GM19238 (cell line): ENCODE data around the gene BOLA2B.
A peak's percentile ranks its signal among the peaks of the same experiment; 100 is the strongest.
"Not testable (repeated sequence)": the region's sequence is repeated elsewhere in the genome, so short reads cannot be mapped to it uniquely, and the experiment has no call there.

Source experiments
- DNase-seq: peaks from one replicate; pipeline ENCODE4 v3.0.0; 2011; ENCODE audit warnings: low spot score; ENCODE audit not compliant: insufficient read length

BOLA2B gene

GRCh38 chr16:30193615-30194014 lies at the start of gene BOLA2B, which contains the start of gene SLX1A:
Gene BOLA2B (minus strand): TSS chr16:30193666. CDS start chr16:30193595, 71 bp downstream.
Gene SLX1A (plus strand): TSS chr16:30193875. CDS start chr16:30194085, 210 bp downstream.
- DNase-seq: not testable (repeated sequence)

- not testable (repeated sequence) for DNase-seq
Measured at GRCh38 chr16:30217082-30217481, 23.6 kb upstream of the BOLA2B start.

- not testable (repeated sequence) for DNase-seq
Measured at GRCh38 chr16:30211414-30211813, 17.9 kb upstream of the BOLA2B start.

- not testable (repeated sequence) for DNase-seq
Measured at GRCh38 chr16:30209032-30209431, 15.6 kb upstream of the BOLA2B start.

- not testable (repeated sequence) for DNase-seq
Measured at GRCh38 chr16:30207063-30207704, 13.7 kb upstream of the BOLA2B start.

- DNase-seq: not testable (repeated sequence)
Measured at GRCh38 chr16:30206252-30206651, 12.8 kb upstream of the BOLA2B start.

GRCh38 chr16:30205541-30206236 lies 12.2 kb upstream of the BOLA2B start:
- not testable (repeated sequence) for DNase-seq

- DNase-seq: not testable (repeated sequence)
Measured at GRCh38 chr16:30199608-30200343, 6.3 kb upstream of the BOLA2B start.

GRCh38 chr16:30199049-30199448 lies 5.6 kb upstream of the BOLA2B start, which contains the start of gene SULT1A3:
Gene SULT1A3 (plus strand): TSS chr16:30199255. CDS start chr16:30200729, 1,474 bp downstream.
- not testable (repeated sequence) for DNase-seq

GRCh38 chr16:30197001-30197400 lies 3.5 kb upstream of the BOLA2B start:
- not testable (repeated sequence) for DNase-seq

- not testable (repeated sequence) for DNase-seq
Measured at GRCh38 chr16:30194172-30194925, 883 bp upstream of the BOLA2B start.

- not testable (repeated sequence) for DNase-seq
Measured at GRCh38 chr16:30193098-30193497, 368 bp downstream of the BOLA2B start.

GRCh38 chr16:30191158-30191557 lies 2.3 kb downstream of the BOLA2B start:
- DNase-seq: not testable (repeated sequence)

GRCh38 chr16:30187971-30188561 lies 5.4 kb downstream of the BOLA2B start:
- DNase-seq: no peak

GRCh38 chr16:30187556-30187865 lies 6.0 kb downstream of the BOLA2B start:
- no peak for DNase-seq

- DNase-seq: no peak
Measured at GRCh38 chr16:30186782-30187555, 6.5 kb downstream of the BOLA2B start.

- no peak for DNase-seq
Measured at GRCh38 chr16:30186444-30186781, 7.1 kb downstream of the BOLA2B start.

GRCh38 chr16:30185683-30186421 lies 7.6 kb downstream of the BOLA2B start:
- DNase-seq: peak; percentile 77

- DNase-seq: no peak
Measured at GRCh38 chr16:30184891-30185682, 8.4 kb downstream of the BOLA2B start.
